HG02798 (cell line): ENCODE results near the gene STK17A.

Experiments used
- ATAC-seq: cut with Tn5 transposase; IDR thresholded peaks from one replicate; pipeline ENCODE4 v1.9.1; 2021; ENCODE audit warnings: mild to moderate bottlenecking; ENCODE audit not compliant: unreplicated experiment, poor library complexity

The STK17A gene

GRCh38 chr7:43582503-43583423, at the start of gene STK17A:
Gene STK17A (plus strand): TSS chr7:43583108. CDS start chr7:43583244, 136 bp downstream.
- ATAC-seq = peak; percentile 83

GRCh38 chr7:43533801-43534479, 49.0 kb upstream of the STK17A start:
- ATAC-seq = no peak

GRCh38 chr7:43535031-43535451, 47.9 kb upstream of the STK17A start:
- no peak for ATAC-seq

GRCh38 chr7:43535810-43536585, 46.9 kb upstream of the STK17A start:
- no peak for ATAC-seq

GRCh38 chr7:43536773-43537172, 46.1 kb upstream of the STK17A start:
- ATAC-seq = no peak

GRCh38 chr7:43537765-43538403, 45.0 kb upstream of the STK17A start:
- ATAC-seq = no peak

GRCh38 chr7:43538404-43538771, 44.5 kb upstream of the STK17A start:
- no peak for ATAC-seq

GRCh38 chr7:43540471-43540870, 42.4 kb upstream of the STK17A start:
- no peak for ATAC-seq

GRCh38 chr7:43542716-43543115, 40.2 kb upstream of the STK17A start:
- ATAC-seq = no peak

- no peak for ATAC-seq
Measured at GRCh38 chr7:43546231-43546630, 36.7 kb upstream of the STK17A start.

- no peak for ATAC-seq
Measured at GRCh38 chr7:43550427-43550826, 32.5 kb upstream of the STK17A start.

- ATAC-seq = no peak
Measured at GRCh38 chr7:43552122-43552521, 30.8 kb upstream of the STK17A start.

- ATAC-seq = no peak
Measured at GRCh38 chr7:43553999-43554398, 28.9 kb upstream of the STK17A start.

GRCh38 chr7:43554423-43554822, 28.5 kb upstream of the STK17A start:
- ATAC-seq = no peak

GRCh38 chr7:43557831-43558495, 24.9 kb upstream of the STK17A start:
- no peak for ATAC-seq

GRCh38 chr7:43559171-43559945, 23.6 kb upstream of the STK17A start:
- ATAC-seq = no peak

- ATAC-seq = no peak
Measured at GRCh38 chr7:43559946-43560335, 23.0 kb upstream of the STK17A start.

GRCh38 chr7:43560742-43561330, 22.1 kb upstream of the STK17A start:
- no peak for ATAC-seq

- ATAC-seq = no peak
Measured at GRCh38 chr7:43562383-43562782, 20.5 kb upstream of the STK17A start.
